Suprapubic skin (tissue), 4 donors: ENCODE data around the gene GLYR1.

Experiments
- EP300 ChIP-seq: sonication (generic); formaldehyde crosslinking; IDR thresholded peaks from one replicate; pipeline ENCODE4 v1.6.1; 2017; ENCODE audit warnings: antibody characterized with exemption
- POLR2AphosphoS5 ChIP-seq, 3 donors: sonication (generic); formaldehyde crosslinking; IDR thresholded peaks; one replicate each; pipeline ENCODE4 v1.6.1; 2017; ENCODE audit warnings: antibody characterized with exemption in 3 of 3
- TF ChIP-seq, protein P1 (sequence below), 2 donors: fragments of 200-600 bp in 1 of 2; fragments of 450-650 bp in 1 of 2; sonication (generic) in 1 of 2; IDR thresholded peaks; one replicate each; pipeline ENCODE4 v1.5.1; 2016 to 2019; ENCODE audit warnings: antibody characterized with exemption in 2 of 2, mild to moderate bottlenecking in 1 of 2, moderate library complexity in 1 of 2

DNA sequence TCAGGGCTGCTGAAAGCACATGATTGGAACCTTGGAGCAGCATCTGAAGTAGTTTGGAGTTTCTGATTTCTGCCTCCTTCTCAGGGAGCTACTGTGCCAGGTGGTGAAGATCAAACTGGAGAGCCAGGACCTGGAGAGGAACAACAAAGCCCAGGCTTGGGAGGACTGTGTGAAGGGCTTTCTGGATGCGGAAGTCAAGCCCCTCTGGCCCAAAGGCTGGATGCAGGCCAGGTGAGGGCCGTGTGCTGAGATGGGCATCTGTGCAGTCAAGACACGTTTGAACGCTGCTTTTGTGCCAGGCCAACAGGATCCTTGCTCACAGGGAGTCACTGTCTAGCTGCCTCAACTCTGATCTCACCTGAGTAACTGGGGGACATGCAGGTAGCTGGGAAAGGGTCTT is 24.0 kb upstream of the GLYR1 start:
- no peak for TF ChIP-seq EP300
- TF ChIP-seq POLR2AphosphoS5 (IDR thresholded peaks at IDR 0.05) = no peak
- TF ChIP-seq, protein P1, sequence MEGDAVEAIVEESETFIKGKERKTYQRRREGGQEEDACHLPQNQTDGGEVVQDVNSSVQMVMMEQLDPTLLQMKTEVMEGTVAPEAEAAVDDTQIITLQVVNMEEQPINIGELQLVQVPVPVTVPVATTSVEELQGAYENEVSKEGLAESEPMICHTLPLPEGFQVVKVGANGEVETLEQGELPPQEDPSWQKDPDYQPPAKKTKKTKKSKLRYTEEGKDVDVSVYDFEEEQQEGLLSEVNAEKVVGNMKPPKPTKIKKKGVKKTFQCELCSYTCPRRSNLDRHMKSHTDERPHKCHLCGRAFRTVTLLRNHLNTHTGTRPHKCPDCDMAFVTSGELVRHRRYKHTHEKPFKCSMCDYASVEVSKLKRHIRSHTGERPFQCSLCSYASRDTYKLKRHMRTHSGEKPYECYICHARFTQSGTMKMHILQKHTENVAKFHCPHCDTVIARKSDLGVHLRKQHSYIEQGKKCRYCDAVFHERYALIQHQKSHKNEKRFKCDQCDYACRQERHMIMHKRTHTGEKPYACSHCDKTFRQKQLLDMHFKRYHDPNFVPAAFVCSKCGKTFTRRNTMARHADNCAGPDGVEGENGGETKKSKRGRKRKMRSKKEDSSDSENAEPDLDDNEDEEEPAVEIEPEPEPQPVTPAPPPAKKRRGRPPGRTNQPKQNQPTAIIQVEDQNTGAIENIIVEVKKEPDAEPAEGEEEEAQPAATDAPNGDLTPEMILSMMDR (IDR thresholded peaks at IDR 0.05) = no peak
